ENCODE results near the gene IGF2R. TPM values are rescaled to one million over a fixed set of nuclear protein-coding genes. Genes with fewer than 3 reads are reported as not detected.
"Not testable (repeated sequence)": the region's sequence is repeated elsewhere in the genome, so short reads cannot be mapped to it uniquely, and the experiment has no call there.

IGF2R gene
- total RNA-seq, 4 donors from 2014 or later: 38.2 to 56.1 (median 52.0) TPM

- no peak for DNase-seq
- WGBS, 2 donors: 84 to 90% methylated on average over 6 to 8 of the region's 8 CpGs
- intact Hi-C loops (cut with DNase I): no loop called here
- H3K4me1 ChIP-seq: no peaks in the 10 kb centered on the region
- no peaks in the 10 kb centered on the region for H3K27me3 ChIP-seq
- peaks cover 0 to 23% (median 0%) of the 10 kb centered on the region in 3 donors for H3K36me3 ChIP-seq
- no peak within 1 kb of the TSS for H3K27ac ChIP-seq
- H3K9me3 ChIP-seq: no peaks in the 10 kb centered on the region
- no peak within 1 kb of the TSS for H3K4me3 ChIP-seq
- TF ChIP-seq CTCF (IDR thresholded peaks at IDR 0.05): no peak
- TF ChIP-seq POLR2A (IDR thresholded peaks at IDR 0.05): no peak
Measured at GRCh38 chr6:160121558-160121957, 152.7 kb downstream of the IGF2R start, which contains the start of gene SLC22A1. SLC22A1 (plus strand) TSS chr6:160121815; CDS start chr6:160121936, 121 bp downstream.

GRCh38 chr6:160121981-160122380 lies 153.1 kb downstream of the IGF2R start:
- TF ChIP-seq CTCF (IDR thresholded peaks at IDR 0.05): no peak
- no peak for TF ChIP-seq POLR2A (IDR thresholded peaks at IDR 0.05)
- H3K36me3 ChIP-seq: peaks cover 0 to 19% (median 0%) of the 10 kb centered on the region in 3 donors
- H3K27ac ChIP-seq: no peak overlapping the region
- H3K9me3 ChIP-seq: no peaks in the 10 kb centered on the region
- intact Hi-C loops (cut with DNase I): no loop called here
- H3K4me1 ChIP-seq: no peaks in the 10 kb centered on the region
- no peaks in the 10 kb centered on the region for H3K27me3 ChIP-seq
- 96% methylated on average over 4 of the region's 14 CpGs; no CpG with 5 or more reads in 1 of the 2 donors for WGBS, 2 donors
- H3K4me3 ChIP-seq: no peak overlapping the region
- no peak for DNase-seq

GRCh38 chr6:160122744-160123143 lies 153.9 kb downstream of the IGF2R start:
- no peak for DNase-seq
- 84% methylated on average over 5 of the region's 5 CpGs; no CpG with 5 or more reads in 1 of the 2 donors for WGBS, 2 donors
- Histone ChIP-seq H3K9me3 (no peaks in the 10 kb centered on the region), H3K36me3 (peaks cover 0 to 11% (median 0%) of the 10 kb centered on the region in 3 donors), H3K4me1 (no peaks in the 10 kb centered on the region), H3K27ac (no peak overlapping the region), H3K4me3 (no peak overlapping the region), H3K27me3 (no peaks in the 10 kb centered on the region)
- intact Hi-C loops (cut with DNase I): no loop called here
- TF ChIP-seq CTCF (IDR thresholded peaks at IDR 0.05) (no peak), POLR2A (IDR thresholded peaks at IDR 0.05) (no peak)

- Histone ChIP-seq H3K9me3 (no peaks in the 10 kb centered on the region), H3K36me3 (no peaks in the 10 kb centered on the region), H3K27me3 (no peaks in the 10 kb centered on the region), H3K27ac (no peak overlapping the region), H3K4me3 (no peak overlapping the region), H3K4me1 (no peaks in the 10 kb centered on the region)
- WGBS, 2 donors: 94 to 100% methylated on average over 2 of the region's 2 CpGs
- TF ChIP-seq CTCF (IDR thresholded peaks at IDR 0.05): no peak
- no peak for TF ChIP-seq POLR2A (IDR thresholded peaks at IDR 0.05)
- DNase-seq: no peak
- intact Hi-C loops (cut with DNase I): no loop called here
Measured at GRCh38 chr6:160124007-160124406, 155.1 kb downstream of the IGF2R start.

- Histone ChIP-seq H3K36me3 (no peaks in the 10 kb centered on the region), H3K27me3 (no peaks in the 10 kb centered on the region), H3K9me3 (no peaks in the 10 kb centered on the region), H3K27ac (no peak overlapping the region), H3K4me3 (no peak overlapping the region), H3K4me1 (no peaks in the 10 kb centered on the region)
- 80 to 98% methylated on average over 5 of the region's 5 CpGs for WGBS, 2 donors
- intact Hi-C loops (cut with DNase I): no loop called here
- TF ChIP-seq POLR2A (IDR thresholded peaks at IDR 0.05): no peak
- TF ChIP-seq CTCF (IDR thresholded peaks at IDR 0.05): no peak
- DNase-seq: no peak
Measured at GRCh38 chr6:160124605-160125004, 155.7 kb downstream of the IGF2R start.

- H3K36me3 ChIP-seq; H3K4me1 ChIP-seq; H3K27me3 ChIP-seq; H3K27ac ChIP-seq; intact Hi-C loops (cut with DNase I); H3K4me3 ChIP-seq; H3K9me3 ChIP-seq; DNase-seq: not testable (repeated sequence)
- 86 to 94% methylated on average over 4 to 5 of the region's 5 CpGs for WGBS, 2 donors
Measured at GRCh38 chr6:160125105-160125504, 156.2 kb downstream of the IGF2R start.

Measured in esophagus squamous epithelium (tissue), 5 donors.